ENCODE data around the gene NNT. TPM values are rescaled to one million over a fixed set of nuclear protein-coding genes. Genes with fewer than 3 reads are reported as not detected.
"Not testable (repeated sequence)": the region's sequence is repeated elsewhere in the genome, so short reads cannot be mapped to it uniquely, and the experiment has no call there.

Gene NNT
- total RNA-seq, 1 donor from 2014 or later = 67.9 TPM

DNA sequence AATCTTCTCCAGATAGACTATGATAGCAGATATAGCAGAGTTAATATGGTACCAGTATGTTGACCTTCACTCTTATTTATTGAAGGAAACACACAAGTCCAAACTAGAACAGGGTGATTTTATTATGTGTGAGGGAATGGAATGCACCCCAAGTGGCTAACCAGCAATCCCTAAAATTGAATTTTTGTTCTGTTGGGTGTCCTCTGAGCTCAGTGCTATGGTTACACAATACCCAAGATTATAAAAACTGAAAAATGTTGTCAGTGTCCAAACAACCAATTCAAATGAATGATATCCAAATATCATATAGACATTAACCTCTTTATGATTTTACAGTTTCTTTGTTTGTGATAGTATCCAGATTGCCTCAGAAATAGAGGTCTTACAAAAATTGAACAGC is 60.9 kb downstream of the NNT start:
- intact Hi-C loops (cut with micrococcal nuclease) = no loop called here

DNA sequence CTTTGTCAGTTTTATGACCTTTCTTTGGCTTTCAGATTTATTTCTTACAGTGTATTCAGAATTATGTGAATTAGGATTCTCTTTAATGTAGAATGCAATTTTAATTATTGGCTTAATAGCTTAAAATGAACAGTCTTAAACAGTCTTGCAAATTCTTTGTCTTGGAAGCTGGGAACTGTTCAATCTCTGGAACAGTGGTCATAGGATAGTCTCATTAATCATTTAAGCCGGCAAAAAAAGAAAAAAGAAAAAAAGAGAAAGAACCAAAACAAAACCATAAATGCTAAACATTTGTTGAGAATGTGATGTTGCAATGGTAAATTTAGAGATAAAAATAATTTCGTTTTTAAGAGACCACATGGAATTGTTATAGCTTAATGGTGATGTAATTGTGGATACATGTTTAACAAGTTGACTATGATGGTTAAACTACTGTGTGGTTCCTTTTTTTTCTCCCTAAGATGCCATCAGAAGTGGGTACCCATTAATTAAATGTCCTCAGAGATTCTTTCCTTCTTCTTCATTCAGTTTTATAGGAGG is 61.6 kb downstream of the NNT start:
- intact Hi-C loops (cut with micrococcal nuclease) = no loop called here

DNA sequence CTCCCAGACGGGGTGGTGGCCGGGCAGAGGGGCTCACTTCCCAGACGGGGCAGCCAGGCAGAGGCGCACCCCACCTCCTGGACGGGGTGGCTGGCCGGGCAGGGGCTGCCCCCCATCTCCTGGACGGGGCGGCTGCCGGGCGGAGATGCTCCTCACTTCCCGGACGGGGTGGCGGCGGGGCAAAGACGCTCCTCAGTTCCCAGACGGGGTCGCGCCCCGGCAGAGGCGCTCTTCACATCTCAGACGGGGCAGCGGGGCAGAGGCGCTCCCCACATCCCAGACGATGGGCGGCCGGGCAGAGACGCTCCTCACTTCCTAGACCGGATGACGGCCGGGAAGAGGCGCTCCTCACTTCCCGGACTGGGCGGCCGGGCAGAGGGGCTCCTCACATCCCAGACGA is 62.8 kb downstream of the NNT start:
- intact Hi-C loops (cut with micrococcal nuclease) = not testable (repeated sequence)

DNA sequence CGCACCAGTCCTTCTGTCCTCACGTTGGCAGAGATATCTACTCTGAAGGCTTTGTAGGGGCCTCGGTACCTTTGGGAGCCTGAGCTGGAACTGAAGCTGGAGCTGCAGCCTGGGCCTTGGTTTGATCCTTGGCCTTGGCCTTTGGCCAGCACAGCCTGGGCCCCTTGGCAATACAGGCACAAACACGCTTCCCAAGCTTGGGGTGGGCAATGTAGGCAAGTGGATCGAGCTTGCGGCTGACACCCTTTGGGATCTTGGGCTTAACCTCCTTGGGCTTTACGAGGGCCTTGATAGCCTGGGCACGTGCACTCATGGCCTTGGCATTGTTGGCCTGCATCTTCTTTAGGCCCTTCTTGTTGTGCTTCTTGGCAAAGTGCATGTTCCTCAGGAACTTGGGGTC is 63.7 kb downstream of the NNT start:
- intact Hi-C loops (cut with micrococcal nuclease) = not testable (repeated sequence)

DNA sequence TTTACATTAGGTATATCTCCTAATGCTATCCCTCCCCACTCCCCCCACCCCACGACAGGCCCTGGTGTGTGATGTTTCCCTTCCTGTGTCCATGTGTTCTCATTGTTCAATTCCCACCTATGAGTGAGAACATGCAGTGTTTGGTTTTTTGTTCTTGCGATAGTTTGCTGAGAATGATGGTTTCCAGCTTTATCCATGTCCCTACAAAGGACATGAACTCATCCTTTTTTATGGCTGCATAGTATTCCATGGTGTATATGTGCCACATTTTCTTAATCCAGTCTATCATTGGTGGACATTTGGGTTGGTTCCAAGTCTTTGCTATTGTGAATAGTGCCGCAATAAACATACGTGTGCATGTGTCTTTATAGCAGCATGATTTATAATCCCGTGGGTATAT is 64.4 kb downstream of the NNT start:
- intact Hi-C loops (cut with micrococcal nuclease) = not testable (repeated sequence)

DNA sequence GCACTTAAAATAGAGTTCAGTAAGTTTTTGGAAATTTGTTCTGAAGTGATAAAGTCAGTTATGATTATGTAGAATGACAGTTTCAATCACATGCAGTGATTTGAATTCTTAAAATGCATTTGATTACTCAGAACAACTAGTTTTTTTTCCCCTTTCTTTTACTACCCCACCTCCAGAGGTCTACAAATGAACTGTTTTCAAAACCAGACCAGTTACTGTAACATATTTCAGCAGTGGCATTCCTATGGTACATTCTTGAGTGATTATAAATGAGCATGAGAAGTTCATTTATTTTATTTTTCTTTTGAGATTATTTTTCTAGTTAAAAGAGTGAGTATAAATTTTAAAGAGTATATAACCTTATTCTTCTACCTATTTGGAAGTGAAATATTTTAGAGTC is 71.6 kb downstream of the NNT start:
- intact Hi-C loops (cut with micrococcal nuclease) = no loop called here

DNA sequence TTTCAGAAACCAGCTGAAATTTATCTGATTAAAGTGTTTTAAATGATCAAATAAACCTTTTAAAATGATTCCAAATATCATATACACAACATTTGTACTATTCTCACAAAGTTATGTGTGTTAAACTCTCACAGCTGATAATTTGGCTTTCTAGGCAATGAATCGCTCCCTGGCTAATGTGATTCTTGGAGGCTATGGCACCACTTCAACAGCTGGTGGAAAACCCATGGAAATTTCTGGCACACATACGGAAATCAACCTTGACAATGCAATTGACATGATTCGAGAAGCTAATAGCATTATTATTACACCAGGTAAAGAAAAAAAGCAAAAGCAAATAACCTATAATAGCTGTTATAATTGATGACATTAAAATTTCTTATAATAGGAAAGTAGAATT is 72.4 kb downstream of the NNT start:
- intact Hi-C loops (cut with micrococcal nuclease) = no loop called here

DNA sequence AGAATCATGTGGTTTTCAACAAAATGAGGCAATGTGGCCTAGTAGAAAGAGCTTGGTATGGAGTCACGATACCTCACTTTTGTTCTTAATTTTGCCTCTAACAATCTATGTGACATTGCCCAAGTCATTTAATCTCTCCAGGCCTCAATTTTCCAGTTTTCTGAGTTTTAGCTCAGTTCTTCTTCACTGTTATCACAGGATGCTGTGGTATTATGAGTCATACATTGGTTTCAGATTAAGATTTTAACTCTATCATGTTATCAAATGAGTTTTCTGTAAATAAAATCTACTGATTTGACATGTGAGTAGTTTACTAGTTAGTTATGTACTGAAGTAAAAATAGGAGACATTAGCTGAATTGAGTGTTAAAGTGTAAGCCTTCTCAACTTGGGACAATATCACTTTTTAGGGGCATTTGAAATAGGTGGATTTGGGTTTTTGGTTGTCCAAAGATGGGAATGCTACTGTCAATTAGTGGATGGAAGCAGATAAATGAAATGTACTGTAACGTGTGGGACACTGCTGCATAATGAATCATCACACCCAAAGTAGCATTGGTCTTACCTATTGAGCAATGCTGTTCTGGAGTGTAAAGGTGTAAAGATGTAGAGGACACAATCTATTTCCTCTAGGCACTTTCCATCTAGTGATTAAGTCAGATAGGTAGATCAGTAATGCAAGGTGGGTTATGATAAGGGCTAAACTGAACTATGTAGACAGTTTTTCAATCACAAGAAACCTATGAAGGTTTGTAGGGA is 73.3 kb downstream of the NNT start:
- intact Hi-C loops (cut with micrococcal nuclease) = no loop called here

DNA sequence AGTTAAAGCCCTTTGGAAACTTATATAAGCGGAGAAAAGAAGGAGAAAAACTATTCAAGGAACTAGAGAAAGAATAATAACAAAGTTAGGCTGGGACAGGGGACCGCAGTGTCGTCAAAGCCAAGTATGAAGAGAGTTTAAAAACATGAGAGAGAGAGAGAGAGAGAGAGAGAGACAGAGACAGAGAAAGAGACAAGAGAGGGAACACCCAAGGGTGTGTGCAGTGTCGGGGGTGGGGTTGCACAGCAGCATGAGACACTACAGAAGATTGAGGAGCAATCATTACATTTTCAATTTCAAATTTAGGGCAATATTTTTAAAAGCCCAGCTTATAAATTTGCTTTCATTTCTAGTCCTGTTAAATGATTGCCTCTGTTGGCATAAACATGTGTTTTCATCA is 74.3 kb downstream of the NNT start:
- intact Hi-C loops (cut with micrococcal nuclease) = no loop called here

DNA sequence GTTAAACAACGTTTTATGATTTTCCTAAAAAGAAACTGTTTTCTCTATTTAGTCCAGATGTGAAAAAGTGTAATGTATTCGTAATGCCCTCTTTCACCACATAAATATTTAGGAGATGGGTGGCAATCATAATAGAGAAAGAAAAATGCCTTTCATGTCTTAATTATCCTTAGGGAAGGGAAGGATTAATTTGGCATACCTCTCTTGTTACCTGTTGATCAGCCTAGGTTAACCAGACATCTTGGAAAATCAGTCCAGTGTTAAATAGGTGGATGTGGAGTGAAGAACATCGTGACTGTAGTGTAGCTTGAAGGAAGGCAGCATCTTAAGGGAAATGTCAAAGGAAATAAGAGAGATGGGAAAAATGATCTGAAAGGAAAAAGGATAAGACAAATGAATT is 76.2 kb downstream of the NNT start:
- intact Hi-C loops (cut with micrococcal nuclease) = no loop called here

DNA sequence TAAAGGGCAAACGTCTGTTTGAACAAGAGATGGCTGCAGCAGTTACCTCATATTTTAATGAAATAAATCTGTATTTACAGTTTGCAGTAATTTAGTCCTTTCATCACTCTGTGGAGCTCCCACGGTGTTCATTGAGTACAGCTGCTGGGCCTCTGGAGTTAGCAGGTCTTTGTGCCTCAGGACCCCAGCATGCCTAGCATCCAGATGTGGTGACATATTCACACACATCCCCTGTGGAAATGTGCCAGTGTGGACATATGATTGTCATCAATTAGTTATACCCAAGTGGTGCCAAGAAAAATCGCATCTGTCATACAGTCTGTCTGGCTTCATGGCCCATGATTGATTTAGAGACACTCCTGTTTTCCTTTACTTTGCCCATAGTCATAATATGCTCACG is 77.3 kb downstream of the NNT start:
- intact Hi-C loops (cut with micrococcal nuclease) = no loop called here

DNA sequence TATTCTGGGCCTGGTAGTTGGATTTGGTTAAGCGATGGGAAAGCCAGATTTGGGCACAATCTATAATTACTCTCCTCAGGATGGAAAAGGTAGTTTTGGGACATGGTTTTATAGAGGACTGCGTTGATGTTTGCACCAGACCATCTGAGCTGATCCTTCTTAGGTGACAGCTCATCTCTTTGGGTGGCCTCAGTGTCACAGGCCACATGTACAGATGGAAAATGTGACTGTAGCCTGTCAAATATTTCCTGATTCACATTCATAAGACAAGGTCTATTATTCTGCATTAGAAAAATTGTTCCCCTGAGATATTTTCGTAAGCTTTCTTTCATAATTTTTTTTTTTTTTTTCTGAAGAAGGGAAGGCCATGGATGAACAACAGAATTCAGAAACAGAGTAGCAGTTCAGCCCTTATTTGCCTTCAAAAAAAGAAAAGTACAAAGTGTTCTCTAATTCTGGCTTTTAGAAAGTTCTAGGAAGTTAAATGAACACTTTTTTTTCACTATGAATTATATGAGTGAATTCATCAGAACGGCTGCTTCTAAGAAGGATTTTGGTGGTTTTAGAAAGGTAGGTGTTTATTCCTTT is 81.0 kb downstream of the NNT start:
- intact Hi-C loops (cut with micrococcal nuclease) = no loop called here

DNA sequence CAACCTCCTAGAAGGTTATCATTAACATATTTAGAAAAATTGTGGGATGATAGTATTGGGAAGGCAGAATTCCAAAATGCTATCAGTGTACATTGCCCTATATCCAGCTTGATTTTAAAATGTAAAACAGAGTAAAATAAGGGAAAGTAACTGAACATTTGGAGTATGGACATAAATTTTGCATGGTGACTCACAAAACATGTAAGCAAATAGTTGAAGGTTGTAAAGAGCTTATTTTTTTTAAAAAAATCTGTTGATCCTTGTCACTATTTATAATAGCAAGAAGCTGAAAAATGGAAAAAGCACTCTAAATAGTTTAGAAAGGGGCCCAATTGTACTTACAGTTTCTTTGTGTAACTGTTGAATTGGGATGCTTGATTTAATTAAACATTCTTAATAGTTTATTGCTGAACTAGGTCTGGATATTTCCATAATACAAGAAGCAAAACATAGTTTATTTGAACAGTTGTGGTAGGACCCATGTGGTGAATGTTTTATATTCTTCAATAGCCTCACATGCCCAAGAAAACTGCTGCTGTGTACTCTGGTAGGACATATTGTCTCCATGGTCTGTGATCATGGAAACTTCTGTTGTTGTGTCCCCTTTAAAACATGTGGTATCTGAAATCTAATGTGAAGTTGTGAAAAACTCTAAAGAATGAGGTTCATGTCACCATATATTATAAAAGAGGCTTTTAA is 82.4 kb downstream of the NNT start:
- intact Hi-C loops (cut with micrococcal nuclease) = no loop called here

DNA sequence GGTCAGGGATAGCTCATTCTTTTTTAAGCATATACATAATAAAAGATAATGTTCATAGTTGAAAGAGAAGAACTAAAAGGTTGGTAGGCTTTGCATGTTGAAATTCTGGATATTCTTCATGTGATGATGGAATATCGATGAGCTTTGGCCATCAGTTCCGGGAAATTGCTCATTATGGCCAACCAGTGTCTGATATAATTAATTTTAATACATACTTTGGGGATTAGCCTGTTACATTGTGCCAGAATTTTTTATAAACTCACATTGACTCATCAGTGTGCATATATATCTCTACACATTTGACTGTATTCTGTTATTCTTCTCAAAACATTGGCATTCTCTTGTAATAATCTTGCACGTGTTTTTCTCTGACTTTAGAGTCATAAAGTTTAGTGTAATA is 84.3 kb downstream of the NNT start:
- intact Hi-C loops (cut with micrococcal nuclease) = no loop called here

DNA sequence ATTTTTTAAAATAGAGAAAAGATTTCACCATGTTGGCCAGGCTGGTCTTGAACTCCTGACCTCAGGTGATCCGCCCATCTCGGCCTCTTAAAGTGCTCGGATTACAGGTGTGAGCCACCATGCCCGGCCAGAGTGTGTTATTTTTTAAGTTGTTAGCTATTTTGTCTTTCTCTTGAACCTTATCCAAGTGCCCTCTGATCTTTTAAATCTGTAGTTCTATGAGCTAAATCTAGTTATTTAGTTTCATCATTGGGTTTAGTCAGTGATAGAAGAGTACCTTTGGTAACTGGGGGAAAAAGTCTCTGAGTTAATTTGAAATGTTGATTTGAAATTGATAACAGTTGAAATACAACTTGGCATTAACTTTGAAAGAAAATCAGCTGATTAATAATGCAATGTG is 88.3 kb downstream of the NNT start:
- intact Hi-C loops (cut with micrococcal nuclease) = no loop called here

DNA sequence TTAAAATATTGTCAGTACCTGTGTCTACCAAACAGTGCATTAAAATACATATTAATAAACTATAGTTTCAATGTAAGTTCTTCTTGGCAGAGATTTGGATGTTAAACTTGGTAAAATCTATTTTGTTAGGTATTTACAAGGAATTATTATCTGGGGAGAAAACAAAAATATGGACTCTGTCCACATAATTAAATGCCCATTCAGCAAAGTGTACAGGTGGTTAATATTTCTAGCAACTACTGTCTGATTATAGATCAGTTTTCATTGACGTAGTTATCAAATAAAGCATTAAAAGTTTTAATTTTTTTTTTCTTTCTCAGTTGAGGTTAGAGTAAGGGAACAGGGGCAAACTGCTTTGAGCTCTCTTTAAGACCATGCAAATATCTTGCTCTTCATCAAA is 88.9 kb downstream of the NNT start:
- intact Hi-C loops (cut with micrococcal nuclease) = no loop called here

DNA sequence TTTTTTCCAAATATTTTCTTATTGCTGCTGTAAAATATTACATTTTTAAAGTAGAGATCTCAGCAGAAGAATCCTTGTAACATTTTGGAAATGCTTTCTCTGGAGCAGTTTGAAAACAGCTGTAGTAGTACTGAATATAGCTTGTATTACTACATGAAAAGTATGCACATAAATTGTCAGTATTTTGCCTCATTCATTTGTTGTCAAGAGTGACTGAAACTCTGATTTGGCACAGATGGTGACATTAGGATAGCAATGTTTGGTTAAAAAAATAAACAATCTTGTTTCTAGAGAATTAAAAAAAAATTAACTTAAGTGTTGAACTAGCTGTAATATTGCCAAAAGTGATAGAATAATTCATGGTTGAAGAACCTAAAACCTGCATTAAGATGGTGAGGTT is 90.4 kb downstream of the NNT start:
- intact Hi-C loops (cut with micrococcal nuclease) = no loop called here

DNA sequence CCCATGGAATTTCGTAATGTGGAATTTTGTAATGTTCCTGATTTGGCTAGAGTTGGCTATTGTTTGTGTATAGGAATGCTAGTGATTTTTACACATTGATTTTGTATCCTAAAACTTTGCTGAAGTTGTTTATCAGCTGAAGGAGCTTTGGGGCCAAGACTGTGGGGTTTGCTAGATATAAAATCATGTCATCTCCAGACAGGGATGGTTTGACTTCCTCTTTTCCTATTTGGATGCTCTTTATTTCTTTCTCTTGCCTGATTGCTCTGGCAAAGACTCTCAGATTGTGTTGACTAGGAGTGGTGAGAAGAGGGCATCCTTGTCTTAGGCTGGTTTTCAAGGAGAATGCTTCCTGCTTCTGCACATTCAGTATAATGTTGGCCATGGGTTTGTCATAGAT is 91.0 kb downstream of the NNT start:
- intact Hi-C loops (cut with micrococcal nuclease) = no loop called here

DNA sequence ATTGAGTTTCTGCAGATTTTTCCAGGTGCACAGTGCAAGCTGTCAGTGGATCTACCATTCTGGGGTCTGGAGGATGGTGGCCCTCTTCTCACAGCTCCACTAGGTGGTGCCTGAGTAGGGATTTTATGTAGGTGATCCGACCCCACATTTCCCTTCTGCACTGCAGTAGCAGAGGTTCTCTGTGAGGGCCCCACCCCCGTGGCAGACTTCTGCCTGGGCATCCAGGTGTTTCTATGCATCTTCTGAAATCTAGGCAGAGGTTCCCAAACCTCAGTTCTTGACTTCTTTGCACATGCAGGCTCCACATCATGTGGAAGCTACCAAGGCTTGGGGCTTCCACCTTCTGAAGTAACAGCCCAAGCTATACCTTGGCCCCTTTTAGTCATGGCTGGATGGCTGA is 93.5 kb downstream of the NNT start:
- intact Hi-C loops (cut with micrococcal nuclease) = not testable (repeated sequence)

DNA sequence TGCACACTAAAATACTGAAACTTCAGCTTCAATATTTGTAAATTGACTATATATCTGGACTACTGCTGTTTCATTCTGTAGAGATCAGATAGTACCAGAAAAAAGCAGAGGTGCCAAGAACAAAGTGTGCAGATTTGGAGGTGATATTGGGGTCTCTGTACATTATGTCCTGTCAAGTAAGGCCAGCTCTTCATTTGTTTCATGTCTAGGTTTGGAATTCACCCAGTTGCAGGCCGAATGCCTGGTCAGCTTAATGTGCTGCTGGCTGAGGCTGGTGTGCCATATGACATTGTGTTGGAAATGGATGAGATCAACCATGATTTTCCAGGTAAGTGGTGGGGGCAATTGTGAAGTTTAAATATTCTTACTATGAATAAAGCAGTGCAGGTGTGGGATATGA is 96.9 kb downstream of the NNT start:
- intact Hi-C loops (cut with micrococcal nuclease) = no loop called here

DNA sequence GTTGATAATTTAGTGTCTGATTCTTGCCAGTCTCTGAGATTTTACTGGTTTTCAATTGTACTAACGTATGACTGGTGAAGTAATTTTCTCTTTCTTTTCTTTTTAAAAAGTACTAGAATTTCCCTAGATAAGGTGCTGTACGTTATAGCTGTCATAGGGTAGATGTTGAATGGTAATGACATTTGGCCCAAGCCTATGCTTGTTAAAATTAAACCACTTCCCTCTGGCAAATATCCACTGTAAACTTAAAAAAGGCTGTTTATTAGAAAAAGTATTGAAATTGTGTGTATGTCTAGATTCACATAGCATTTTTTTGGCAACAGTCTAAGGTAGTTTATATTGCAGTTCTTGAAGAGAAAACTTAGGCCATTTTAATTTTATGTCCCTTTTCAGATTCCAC is 97.6 kb downstream of the NNT start:
- intact Hi-C loops (cut with micrococcal nuclease) = no loop called here

DNA sequence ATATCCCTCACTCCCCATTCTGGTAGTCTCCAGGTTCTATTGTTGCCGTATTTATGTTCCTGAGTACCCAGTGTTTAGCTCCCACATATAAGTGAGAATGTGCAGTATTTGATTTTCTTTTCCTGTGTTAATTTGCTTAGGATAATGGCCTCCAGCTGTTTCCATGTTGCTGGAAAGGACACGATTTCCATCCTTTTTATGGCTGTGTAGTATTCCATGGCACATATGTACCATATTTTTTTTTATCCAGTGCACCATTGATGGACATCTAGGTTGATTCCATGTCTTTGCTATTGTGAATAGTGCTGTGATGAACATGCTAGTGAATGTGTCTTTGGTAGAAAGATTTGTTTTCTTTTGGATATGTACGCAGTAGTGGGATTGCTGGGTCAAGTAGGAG is 98.2 kb downstream of the NNT start:
- intact Hi-C loops (cut with micrococcal nuclease) = no loop called here

DNA sequence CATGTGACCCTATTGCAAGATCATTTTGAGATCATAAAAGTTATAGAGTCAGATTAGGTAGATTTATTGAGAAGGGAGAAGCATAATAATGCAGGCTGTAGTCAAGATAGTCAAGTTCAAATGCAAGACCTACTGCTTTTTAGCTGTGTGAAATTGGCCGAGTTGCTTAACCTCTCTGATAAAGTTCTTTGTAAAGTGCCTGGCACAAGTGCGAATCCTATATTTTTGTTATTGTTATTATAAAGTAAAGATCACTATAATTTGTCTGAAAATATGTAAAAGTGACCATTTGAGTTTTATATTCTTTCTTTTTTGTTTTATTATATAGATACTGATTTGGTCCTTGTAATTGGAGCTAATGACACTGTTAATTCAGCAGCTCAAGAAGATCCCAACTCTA is 99.3 kb downstream of the NNT start:
- intact Hi-C loops (cut with micrococcal nuclease) = no loop called here
